Transverse colon (tissue), 4 donors: ENCODE measurements around the gene SYNGR1. TPM values are rescaled to one million over a fixed set of nuclear protein-coding genes. Genes with fewer than 3 reads are reported as not detected.

ENCODE experiments used
- DNase-seq: peaks from one replicate; pipeline ENCODE4 v3.0.0-alpha.2; 2019
- H3K27ac ChIP-seq, 4 donors: fragments of 200-600 bp; sonication (generic); 2 replicates each; pipeline ENCODE4 v1.5.1; 2016 to 2018; ENCODE audit warnings: inconsistent platforms in 4 of 4
- H3K27me3 ChIP-seq: fragments of 200-600 bp; sonication (generic); 2 replicates; pipeline ENCODE4 v1.5.1; 2017; ENCODE audit warnings: inconsistent platforms
- H3K36me3 ChIP-seq, 4 donors: fragments of 200-600 bp; sonication (generic); 2 replicates each; pipeline ENCODE4 v1.5.1; 2017 to 2019; ENCODE audit warnings: inconsistent platforms in 4 of 4
- H3K4me1 ChIP-seq, 4 donors: fragments of 200-600 bp; sonication (generic); 2 replicates each; pipeline ENCODE4 v1.5.1; 2017 to 2020; ENCODE audit warnings: inconsistent platforms in 4 of 4
- H3K4me3 ChIP-seq, 4 donors: fragments of 200-600 bp; sonication (generic); 1 replicate in 1 of 4; 2 replicates in 3 of 4; pipeline versions ENCODE4 v1.5.1 to v1.6.1; 2017 to 2019; ENCODE audit warnings: inconsistent platforms in 4 of 4
- H3K9me3 ChIP-seq, 2 donors: fragments of 200-600 bp; sonication (generic); 2 replicates each; pipeline ENCODE4 v1.5.1; 2017 to 2019; ENCODE audit warnings: inconsistent platforms in 2 of 2
- EP300 ChIP-seq: sonication (generic); formaldehyde crosslinking; IDR thresholded peaks from one replicate; pipeline ENCODE4 v1.6.1; 2017; ENCODE audit warnings: antibody characterized with exemption, low read depth
- POLR2A ChIP-seq: fragments of 450-650 bp; IDR thresholded peaks from one replicate; pipeline ENCODE4 v1.6.1; 2016; ENCODE audit warnings: antibody characterized with exemption, mild to moderate bottlenecking, moderate library complexity
- POLR2AphosphoS5 ChIP-seq, 3 donors: sonication (generic); formaldehyde crosslinking; IDR thresholded peaks; one replicate each; pipeline ENCODE4 v1.6.1; 2016; ENCODE audit warnings: antibody characterized with exemption in 3 of 3
- WGBS, 2 donors: methylation state at CpG; one replicate each; pipeline ENCODE4 v1.1.5; 2018; ENCODE audit warnings: low coverage in 1 of 2; 5-methylcytosine and 5-hydroxymethylcytosine counted together
- in situ Hi-C, 4 donors: fragments of 200-750 bp; cut with MboI; loops; one replicate each; pipeline versions ENCODE4 v1.15.0 to v1.15.1; 2017; ENCODE audit warnings: low sequenced_read_pairs in 3 of 4, low pct_ligation_motif_present in 1 of 4, low pct_unique_long_range_greater_than_20kb in 1 of 4
- intact Hi-C: fragments of 100-400 bp; cut with DNase I; formaldehyde crosslinking; loops from one replicate; pipeline ENCODE4 v1.15.1; 2023; ENCODE audit warnings: low total_unique reads
- total RNA-seq, 4 donors: library from RNA; depleted of rRNA; stranded (reverse); fragments of >200 nt; gene quantifications; one replicate each; pipeline ENCODE4 v1.1.0, GENCODE V29; 2016
- TF ChIP-seq, protein P1 (sequence below), 5 experiments: fragments of 200-600 bp in 3 of 5; fragments of 450-650 bp in 2 of 5; sonication (generic) in 3 of 5; IDR thresholded peaks; 1 replicate in 2 of 5; 2 replicates in 3 of 5; pipeline ENCODE4 v1.5.1; 2016 to 2017; ENCODE audit warnings: antibody characterized with exemption in 5 of 5, inconsistent platforms in 3 of 5, mild to moderate bottlenecking in 2 of 5, moderate library complexity in 1 of 5

Gene SYNGR1
- total RNA-seq, 4 donors from 2014 or later, result 6.7 to 10.5 (median 8.0) TPM

DNA sequence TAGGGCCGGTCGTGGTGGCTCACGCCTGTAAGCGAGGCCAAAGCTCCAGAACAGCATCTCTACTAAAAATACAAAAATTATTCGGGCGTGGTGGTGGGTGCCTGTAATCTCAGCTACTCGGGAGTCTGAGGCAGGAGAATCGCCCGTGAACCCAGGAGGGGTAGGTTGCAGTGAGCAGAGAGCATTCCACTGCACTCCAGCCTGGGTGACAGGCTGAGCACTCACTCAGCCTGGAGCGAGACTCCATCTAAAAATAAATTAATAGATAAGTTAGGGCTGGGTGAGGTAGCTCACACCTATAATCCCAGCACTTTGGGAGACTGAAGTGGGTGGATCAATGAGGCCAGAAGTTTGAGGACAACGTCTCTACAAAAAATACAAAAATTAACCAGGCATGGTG lies 39.6 kb downstream of the SYNGR1 start:
- 85 to 100% methylated on average over 1 to 11 of the region's 11 CpGs for WGBS, 2 donors
- in situ Hi-C loops, result no loop called here

DNA sequence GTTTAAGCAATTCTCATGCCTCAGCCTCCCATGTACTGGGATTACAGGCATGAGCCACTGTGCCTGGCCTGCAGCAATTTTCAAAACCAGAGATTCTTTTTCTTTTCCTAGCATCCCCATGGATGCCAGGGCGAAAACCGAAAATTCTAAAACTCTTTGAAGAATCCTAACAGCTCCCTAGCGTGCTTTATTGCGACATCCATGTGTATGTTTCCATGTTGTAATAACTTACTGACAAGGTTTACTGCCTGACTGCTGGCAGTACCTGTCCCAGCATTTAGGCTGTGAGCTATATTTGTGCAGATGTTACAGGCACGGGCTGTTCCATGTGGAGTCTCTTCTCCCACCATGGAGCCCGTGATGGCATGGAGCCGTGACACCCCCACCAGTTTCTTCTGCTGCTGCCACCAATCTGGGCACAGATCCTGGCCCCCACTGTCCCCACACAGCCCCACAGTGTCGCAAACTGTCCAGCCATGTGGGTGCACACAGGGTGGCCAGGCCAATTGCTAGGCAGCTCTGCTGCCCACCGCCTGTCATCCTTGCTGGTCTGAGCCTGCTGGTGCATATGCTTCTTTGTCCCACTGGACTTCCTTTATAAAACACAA lies 42.7 kb downstream of the SYNGR1 start:
- Histone ChIP-seq H3K36me3 (no peaks in the 10 kb centered on the region), H3K27ac (no peak overlapping the region), H3K4me1 (peaks cover 0 to 7% (median 2%) of the 10 kb centered on the region in 4 donors), H3K27me3 (peaks cover 4% of the 10 kb centered on the region), H3K9me3 (no peaks in the 10 kb centered on the region), H3K4me3 (no peak overlapping the region)
- in situ Hi-C loops, result no loop called here
- intact Hi-C loops, result no loop called here
- 71 to 79% methylated on average over 4 to 9 of the region's 9 CpGs for WGBS, 2 donors
- TF ChIP-seq, protein P1, sequence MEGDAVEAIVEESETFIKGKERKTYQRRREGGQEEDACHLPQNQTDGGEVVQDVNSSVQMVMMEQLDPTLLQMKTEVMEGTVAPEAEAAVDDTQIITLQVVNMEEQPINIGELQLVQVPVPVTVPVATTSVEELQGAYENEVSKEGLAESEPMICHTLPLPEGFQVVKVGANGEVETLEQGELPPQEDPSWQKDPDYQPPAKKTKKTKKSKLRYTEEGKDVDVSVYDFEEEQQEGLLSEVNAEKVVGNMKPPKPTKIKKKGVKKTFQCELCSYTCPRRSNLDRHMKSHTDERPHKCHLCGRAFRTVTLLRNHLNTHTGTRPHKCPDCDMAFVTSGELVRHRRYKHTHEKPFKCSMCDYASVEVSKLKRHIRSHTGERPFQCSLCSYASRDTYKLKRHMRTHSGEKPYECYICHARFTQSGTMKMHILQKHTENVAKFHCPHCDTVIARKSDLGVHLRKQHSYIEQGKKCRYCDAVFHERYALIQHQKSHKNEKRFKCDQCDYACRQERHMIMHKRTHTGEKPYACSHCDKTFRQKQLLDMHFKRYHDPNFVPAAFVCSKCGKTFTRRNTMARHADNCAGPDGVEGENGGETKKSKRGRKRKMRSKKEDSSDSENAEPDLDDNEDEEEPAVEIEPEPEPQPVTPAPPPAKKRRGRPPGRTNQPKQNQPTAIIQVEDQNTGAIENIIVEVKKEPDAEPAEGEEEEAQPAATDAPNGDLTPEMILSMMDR (IDR thresholded peaks at IDR 0.05), result no peak
- no peak for TF ChIP-seq POLR2A
- TF ChIP-seq EP300, result no peak
- TF ChIP-seq POLR2AphosphoS5 (IDR thresholded peaks at IDR 0.05), result no peak
- no peak for DNase-seq

More for the DNA sequence above, 39.6 kb downstream of the SYNGR1 start:
- H3K27ac ChIP-seq, result no peak overlapping the region
- peaks cover 0 to 7% (median 2%) of the 10 kb centered on the region in 4 donors for H3K4me1 ChIP-seq
- no peaks in the 10 kb centered on the region for H3K9me3 ChIP-seq
- TF ChIP-seq POLR2AphosphoS5 (IDR thresholded peaks at IDR 0.05), result no peak
- TF ChIP-seq, protein P1 (IDR thresholded peaks at IDR 0.05), result no peak
- no peak for TF ChIP-seq POLR2A
- TF ChIP-seq EP300, result no peak
- H3K27me3 ChIP-seq, result peaks cover 14% of the 10 kb centered on the region
- intact Hi-C loops, result no loop called here
- DNase-seq, result no peak
- H3K4me3 ChIP-seq, result no peak overlapping the region
- no peaks in the 10 kb centered on the region for H3K36me3 ChIP-seq

DNA sequence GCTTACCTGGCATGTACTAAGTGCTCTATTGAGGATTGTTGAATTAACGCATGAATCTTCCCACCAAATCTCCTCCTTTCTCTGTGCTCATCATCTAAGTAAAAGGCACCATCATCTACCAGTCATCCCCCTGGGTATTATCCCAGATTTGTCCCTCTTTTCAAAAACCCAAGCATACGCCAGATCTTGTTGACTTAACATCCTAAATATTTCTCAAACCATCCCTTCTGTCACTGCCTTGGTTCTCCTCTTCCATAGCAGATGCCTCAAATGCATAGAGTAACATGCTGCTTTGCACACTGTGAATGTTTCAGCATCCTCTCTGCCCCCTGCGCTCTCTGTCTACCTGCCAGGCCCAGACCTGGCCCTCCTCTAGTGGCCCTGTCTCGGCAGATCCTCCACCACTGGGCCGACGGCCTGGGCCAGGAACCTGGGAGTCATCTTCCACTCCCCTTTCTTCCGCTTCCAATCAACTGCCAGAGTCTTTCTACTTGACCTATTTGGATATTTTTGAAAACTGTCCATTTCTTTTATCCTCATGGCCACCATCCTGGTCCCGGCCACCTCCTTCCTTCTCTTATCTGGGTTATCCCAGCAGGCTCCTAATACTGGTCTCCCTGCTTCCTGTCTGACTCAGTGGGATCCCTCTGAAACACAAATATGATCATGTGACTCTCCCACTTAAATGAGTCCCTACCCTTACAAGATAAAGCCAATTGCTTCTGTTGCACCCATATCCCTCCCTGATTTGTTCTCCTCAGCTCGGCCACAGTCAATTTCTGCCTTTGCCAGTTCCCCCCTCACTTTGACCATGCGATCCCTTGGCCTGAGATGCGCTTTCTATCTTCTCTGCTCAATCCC lies 46.4 kb downstream of the SYNGR1 start:
- Histone ChIP-seq H3K27ac (no peak overlapping the region), H3K9me3 (no peaks in the 10 kb centered on the region), H3K36me3 (no peaks in the 10 kb centered on the region), H3K27me3 (no peaks in the 10 kb centered on the region), H3K4me3 (no peak overlapping the region), H3K4me1 (peaks cover 5 to 14% (median 9%) of the 10 kb centered on the region in 4 donors)
- in situ Hi-C loops (no loop called here), intact Hi-C loops (no loop called here)
- 91 to 96% methylated on average over 11 of the region's 11 CpGs for WGBS, 2 donors
- no peak for TF ChIP-seq POLR2A
- no peak for TF ChIP-seq EP300
- TF ChIP-seq, protein P1 (IDR thresholded peaks at IDR 0.05), result no peak
- TF ChIP-seq POLR2AphosphoS5 (IDR thresholded peaks at IDR 0.05), result no peak
- no peak for DNase-seq

DNA sequence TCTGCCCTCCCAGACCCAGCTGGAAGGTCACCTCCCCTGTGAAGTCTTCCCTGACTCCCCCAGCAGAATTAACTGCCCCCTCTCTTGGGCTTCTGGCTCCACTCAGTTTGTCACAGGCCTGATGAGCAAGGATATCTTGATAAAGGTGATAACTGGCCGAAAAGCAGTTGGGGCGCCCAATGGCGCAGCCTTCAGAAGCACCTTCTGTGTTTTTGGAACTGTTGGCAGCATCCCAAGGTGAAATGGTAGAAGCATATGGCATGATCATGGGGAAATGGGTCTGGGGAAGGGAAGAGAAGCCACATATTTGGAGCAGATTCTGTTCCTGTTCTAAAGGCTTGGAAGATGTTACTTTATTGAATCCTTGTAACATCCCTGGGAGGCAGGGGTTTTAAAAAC lies 47.0 kb downstream of the SYNGR1 start:
- Histone ChIP-seq H3K4me1 (peaks cover 5 to 16% (median 9%) of the 10 kb centered on the region in 4 donors), H3K27me3 (no peaks in the 10 kb centered on the region), H3K9me3 (no peaks in the 10 kb centered on the region), H3K4me3 (no peak overlapping the region), H3K27ac (no peak overlapping the region), H3K36me3 (no peaks in the 10 kb centered on the region)
- 90% methylated on average over 3 of the region's 3 CpGs; no CpG with 5 or more reads in 1 of the 2 donors for WGBS, 2 donors
- DNase-seq, result no peak
- in situ Hi-C loops, result no loop called here
- intact Hi-C loops, result no loop called here
- TF ChIP-seq POLR2A (no peak), EP300 (no peak), POLR2AphosphoS5 (IDR thresholded peaks at IDR 0.05) (no peak)
- TF ChIP-seq, protein P1 (IDR thresholded peaks at IDR 0.05), result no peak
